ENCODE measurements around the gene ALK. TPM values are rescaled to one million over a fixed set of nuclear protein-coding genes. Genes with fewer than 3 reads are reported as not detected.

Gene ALK
- total RNA-seq, 6 donors from 2014 or later: 0.17 to 2.1 (median 0.35) TPM

DNA sequence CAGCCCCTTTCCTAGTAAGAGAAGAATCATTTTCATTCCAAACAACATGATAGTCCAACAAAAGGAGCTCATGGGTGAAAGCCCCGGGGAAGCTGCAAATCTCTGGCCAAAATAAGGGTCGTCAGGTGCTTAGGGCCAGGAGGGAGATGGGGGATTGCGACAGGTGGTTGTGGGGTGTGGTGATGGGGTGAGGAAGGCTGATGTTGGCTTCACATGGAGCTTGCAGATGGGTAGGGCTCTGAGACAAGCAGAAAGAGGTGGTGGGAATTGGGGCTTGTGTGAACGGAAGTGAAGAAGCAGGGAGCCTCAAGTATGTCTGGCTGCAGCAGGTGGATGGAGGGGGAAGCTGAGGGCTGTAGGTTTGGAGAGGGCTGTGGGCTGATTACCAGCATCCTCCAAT lies 680.0 kb downstream of the ALK start:
- Histone ChIP-seq H3K27ac (no peak overlapping the region), H3K27me3 (no peaks in the 10 kb centered on the region), H3K9me3 (no peaks in the 10 kb centered on the region), H3K36me3 (no peaks in the 10 kb centered on the region), H3K4me1 (no peaks in the 10 kb centered on the region), H3K4me3 (no peak overlapping the region)
- 87 to 88% methylated on average over 4 of the region's 4 CpGs for WGBS, 2 donors
- DNase-seq (no peak), ATAC-seq (ENCODE audit: low FRiP score in 2 of 2) (no peak)
- TF ChIP-seq, protein P1, sequence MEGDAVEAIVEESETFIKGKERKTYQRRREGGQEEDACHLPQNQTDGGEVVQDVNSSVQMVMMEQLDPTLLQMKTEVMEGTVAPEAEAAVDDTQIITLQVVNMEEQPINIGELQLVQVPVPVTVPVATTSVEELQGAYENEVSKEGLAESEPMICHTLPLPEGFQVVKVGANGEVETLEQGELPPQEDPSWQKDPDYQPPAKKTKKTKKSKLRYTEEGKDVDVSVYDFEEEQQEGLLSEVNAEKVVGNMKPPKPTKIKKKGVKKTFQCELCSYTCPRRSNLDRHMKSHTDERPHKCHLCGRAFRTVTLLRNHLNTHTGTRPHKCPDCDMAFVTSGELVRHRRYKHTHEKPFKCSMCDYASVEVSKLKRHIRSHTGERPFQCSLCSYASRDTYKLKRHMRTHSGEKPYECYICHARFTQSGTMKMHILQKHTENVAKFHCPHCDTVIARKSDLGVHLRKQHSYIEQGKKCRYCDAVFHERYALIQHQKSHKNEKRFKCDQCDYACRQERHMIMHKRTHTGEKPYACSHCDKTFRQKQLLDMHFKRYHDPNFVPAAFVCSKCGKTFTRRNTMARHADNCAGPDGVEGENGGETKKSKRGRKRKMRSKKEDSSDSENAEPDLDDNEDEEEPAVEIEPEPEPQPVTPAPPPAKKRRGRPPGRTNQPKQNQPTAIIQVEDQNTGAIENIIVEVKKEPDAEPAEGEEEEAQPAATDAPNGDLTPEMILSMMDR (IDR thresholded peaks at IDR 0.05): no peak
- TF ChIP-seq EP300 (IDR thresholded peaks at IDR 0.05) (no peak), POLR2A (IDR thresholded peaks at IDR 0.05) (no peak), POLR2AphosphoS5 (IDR thresholded peaks at IDR 0.05) (no peak)

DNA sequence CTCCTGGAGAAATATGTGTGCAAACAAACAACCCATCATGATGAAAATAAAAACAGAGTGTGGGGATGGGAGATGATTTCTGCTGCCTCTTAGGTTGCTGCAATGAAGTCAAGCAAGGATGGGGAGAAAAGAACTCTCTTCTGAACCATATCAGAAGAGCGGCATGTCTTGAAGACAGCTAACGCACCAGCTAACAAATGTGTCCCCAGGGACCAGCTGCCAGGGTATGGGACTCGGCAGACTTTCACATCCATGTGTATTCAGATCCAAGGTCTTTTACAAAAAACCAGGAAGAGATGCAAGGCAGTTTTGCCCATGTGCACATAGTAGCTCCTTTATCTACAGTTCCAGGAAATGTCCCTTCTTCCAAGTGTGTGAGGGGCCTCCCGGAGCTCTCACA lies 680.8 kb downstream of the ALK start:
- no peak for DNase-seq
- WGBS, 2 donors: 60 to 75% methylated on average over 4 of the region's 4 CpGs
- no peaks in the 10 kb centered on the region for H3K27me3 ChIP-seq

GRCh38 chr2:29239209-29239960 lies 682.0 kb downstream of the ALK start:
- DNase-seq (no peak), ATAC-seq (ENCODE audit: low FRiP score in 2 of 2) (no peak)
- H3K36me3 ChIP-seq: no peaks in the 10 kb centered on the region
- TF ChIP-seq, protein P1 (IDR thresholded peaks at IDR 0.05): no peak
- TF ChIP-seq POLR2AphosphoS5 (IDR thresholded peaks at IDR 0.05): no peak
- no peak for TF ChIP-seq POLR2A (IDR thresholded peaks at IDR 0.05)
- no peak for TF ChIP-seq EP300 (IDR thresholded peaks at IDR 0.05)
- WGBS, 2 donors: 81 to 90% methylated on average over 12 to 15 of the region's 15 CpGs
- no peaks in the 10 kb centered on the region for H3K9me3 ChIP-seq
- H3K4me1 ChIP-seq: no peaks in the 10 kb centered on the region
- no peaks in the 10 kb centered on the region for H3K27me3 ChIP-seq
- no peak overlapping the region for H3K4me3 ChIP-seq
- no peak overlapping the region for H3K27ac ChIP-seq

More for the DNA sequence above, 680.8 kb downstream of the ALK start:
- TF ChIP-seq, protein P1 (IDR thresholded peaks at IDR 0.05): no peak
- no peak for TF ChIP-seq EP300 (IDR thresholded peaks at IDR 0.05)
- no peak for TF ChIP-seq POLR2AphosphoS5 (IDR thresholded peaks at IDR 0.05)
- TF ChIP-seq POLR2A (IDR thresholded peaks at IDR 0.05): no peak
- Histone ChIP-seq H3K9me3 (no peaks in the 10 kb centered on the region), H3K36me3 (no peaks in the 10 kb centered on the region), H3K4me1 (no peaks in the 10 kb centered on the region), H3K4me3 (no peak overlapping the region), H3K27ac (no peak overlapping the region)
- ATAC-seq (ENCODE audit: low FRiP score in 2 of 2): no peak

GRCh38 chr2:29238497-29238896 lies 682.9 kb downstream of the ALK start:
- H3K36me3 ChIP-seq: no peaks in the 10 kb centered on the region
- ATAC-seq (ENCODE audit: low FRiP score in 2 of 2) (no peak), DNase-seq (no peak)
- H3K9me3 ChIP-seq: no peaks in the 10 kb centered on the region
- 71 to 76% methylated on average over 7 of the region's 7 CpGs for whole genome bisulfite sequencing, 2 donors
- H3K27ac ChIP-seq: no peak overlapping the region
- TF ChIP-seq, protein P1 (IDR thresholded peaks at IDR 0.05): peak in 3 of 6 experiments; percentile 12 to 30 (median 26)
- TF ChIP-seq POLR2A (IDR thresholded peaks at IDR 0.05): no peak
- no peak overlapping the region for H3K4me3 ChIP-seq
- H3K4me1 ChIP-seq: no peaks in the 10 kb centered on the region
- no peaks in the 10 kb centered on the region for H3K27me3 ChIP-seq

DNA sequence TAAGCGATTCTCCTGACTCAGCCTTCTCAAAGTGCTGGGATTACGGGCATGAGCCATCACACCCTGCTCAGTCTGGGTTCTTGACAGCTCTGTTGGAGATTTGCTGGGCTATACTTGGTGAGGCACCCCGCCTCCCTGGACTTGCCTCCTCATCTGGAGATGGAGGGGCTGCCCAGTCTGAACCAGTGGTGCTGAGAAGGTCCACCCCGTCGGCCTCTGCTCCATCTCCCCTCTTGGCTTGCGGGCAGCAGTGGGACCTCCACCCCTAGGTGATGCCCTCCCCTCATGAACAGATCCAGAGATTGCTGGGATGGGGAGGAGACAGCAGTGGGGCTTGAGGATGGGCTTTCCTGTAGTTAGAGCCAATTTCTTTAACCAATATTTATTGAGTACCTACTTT lies 685.3 kb downstream of the ALK start:
- Histone ChIP-seq H3K9me3 (no peaks in the 10 kb centered on the region), H3K27ac (no peak overlapping the region), H3K27me3 (no peaks in the 10 kb centered on the region), H3K36me3 (no peaks in the 10 kb centered on the region), H3K4me3 (no peak overlapping the region), H3K4me1 (no peaks in the 10 kb centered on the region)
- WGBS, 2 donors: 96% methylated on average over 3 of the region's 6 CpGs
- ATAC-seq (ENCODE audit: low FRiP score in 2 of 2) (no peak), DNase-seq (no peak)
- TF ChIP-seq POLR2AphosphoS5 (IDR thresholded peaks at IDR 0.05): no peak
- no peak for TF ChIP-seq EP300 (IDR thresholded peaks at IDR 0.05)
- no peak for TF ChIP-seq POLR2A (IDR thresholded peaks at IDR 0.05)
- TF ChIP-seq, protein P1 (IDR thresholded peaks at IDR 0.05): no peak
